H1 (cell line): ENCODE measurements around the gene CELF4. TPM values are rescaled to one million over a fixed set of nuclear protein-coding genes. Genes with fewer than 3 reads are reported as not detected.

ENCODE experiments used
- CHD7 ChIP-seq: fragments of 300-600 bp; sonication (generic); IDR thresholded peaks from 2 replicates; pipeline ENCODE4 v1.7.1; 2012; ENCODE audit warnings: low read length, moderate library complexity, mild to moderate bottlenecking, inconsistent platforms; ENCODE audit not compliant: insufficient replicate concordance
- CTCF ChIP-seq, 3 experiments: IDR thresholded peaks; 1 replicate in 2 of 3; 2 replicates in 1 of 3; pipeline versions ENCODE4 v1.5.1 to v1.6.1; 2011; ENCODE audit warnings: low read length in 3 of 3, mild to moderate bottlenecking in 3 of 3, inconsistent platforms in 2 of 3, low read depth in 1 of 3, moderate library complexity in 1 of 3; ENCODE audit not compliant: insufficient read depth in 1 of 3; ENCODE audit errors: control extremely low read depth in 1 of 3
- EP300 ChIP-seq, 2 experiments: IDR thresholded peaks; 1 replicate in 1 of 2; 2 replicates in 1 of 2; pipeline ENCODE4 v1.6.1; 2011 to 2012; ENCODE audit warnings: low read depth in 2 of 2, low read length in 2 of 2, mild to moderate bottlenecking in 2 of 2, borderline replicate concordance in 1 of 2, inconsistent platforms in 1 of 2, moderate library complexity in 1 of 2
- HDAC2 ChIP-seq, 2 experiments: fragments of 300-600 bp in 1 of 2; sonication (generic) in 1 of 2; IDR thresholded peaks; 2 replicates each; pipeline ENCODE4 v1.6.1; 2011 to 2012; ENCODE audit warnings: low read depth in 2 of 2, low read length in 2 of 2, mild to moderate bottlenecking in 2 of 2, moderate library complexity in 2 of 2, borderline replicate concordance in 1 of 2, inconsistent platforms in 1 of 2
- NRF1 ChIP-seq: IDR thresholded peaks from 2 replicates; pipeline ENCODE4 v1.6.1; 2011; ENCODE audit warnings: mild to moderate bottlenecking, low read depth, low read length, improper control_type of control experiment
- RBBP5 ChIP-seq: IDR thresholded peaks from 2 replicates; pipeline ENCODE4 v1.7.1; 2012; ENCODE audit warnings: low read depth, mild to moderate bottlenecking, inconsistent platforms, low read length, moderate library complexity, borderline replicate concordance
- SIRT6 ChIP-seq: IDR thresholded peaks from one replicate; pipeline ENCODE4 v1.7.1; 2012; ENCODE audit warnings: low read length, inconsistent platforms
- polyA plus RNA-seq, 7 experiments: library from polyadenylated mRNA; depleted of rRNA in 3 of 7; stranded (reverse) in 5 of 7; unstranded in 2 of 7; fragments of >200 nt in 5 of 7; fragments of 200-250 nt in 2 of 7; gene quantifications; 1 replicate in 5 of 7; 2 replicates in 1 of 7; 4 replicates in 1 of 7; pipeline versions ENCODE4 v1.2.1 to v1.2.3, GENCODE V29; 2011 to 2013; ENCODE audit warnings: missing spikeins in 2 of 7, mixed read lengths in 2 of 7
- total RNA-seq: library from RNA; stranded (reverse); fragmentation: NEBNext Ultra II Directional; extraction: Animal tissue kit (Norgen Biotek cat#: 25700); gene quantifications from 2 replicates; pipeline ENCODE4 v1.2.1, GENCODE V29; 2021

Gene CELF4
- total and polyA plus RNA-seq, 2 of the 8 experiments (the other 6 are each of a cell fraction or from before 2014, with no cell fraction given): 1.6 to 3.4 TPM

GRCh38 chr18:37298816-37299215, 266.8 kb downstream of the CELF4 start (continued):
- TF ChIP-seq CHD7 (no peak), CTCF (IDR thresholded peaks at IDR 0.05; ENCODE audit: control extremely low read depth in 1 of 3, insufficient read depth in 1 of 3, low read depth in 1 of 3, low read length in 3 of 3) (no peak), HDAC2 (IDR thresholded peaks at IDR 0.05; ENCODE audit: borderline replicate concordance in 1 of 2, low read depth in 2 of 2, low read length in 2 of 2) (no peak), NRF1 (no peak), EP300 (IDR thresholded peaks at IDR 0.05; ENCODE audit: borderline replicate concordance in 1 of 2, low read depth in 2 of 2, low read length in 2 of 2) (no peak), SIRT6 (no peak), RBBP5 (no peak)
